ENCODE measurements around the gene IL4I1. TPM values are rescaled to one million over a fixed set of nuclear protein-coding genes. Genes with fewer than 3 reads are reported as not detected.

IL4I1 gene
- total RNA-seq, 4 donors from 2014 or later = 0.63 to 3.0 (median 1.7) TPM; not detected in 1

DNA sequence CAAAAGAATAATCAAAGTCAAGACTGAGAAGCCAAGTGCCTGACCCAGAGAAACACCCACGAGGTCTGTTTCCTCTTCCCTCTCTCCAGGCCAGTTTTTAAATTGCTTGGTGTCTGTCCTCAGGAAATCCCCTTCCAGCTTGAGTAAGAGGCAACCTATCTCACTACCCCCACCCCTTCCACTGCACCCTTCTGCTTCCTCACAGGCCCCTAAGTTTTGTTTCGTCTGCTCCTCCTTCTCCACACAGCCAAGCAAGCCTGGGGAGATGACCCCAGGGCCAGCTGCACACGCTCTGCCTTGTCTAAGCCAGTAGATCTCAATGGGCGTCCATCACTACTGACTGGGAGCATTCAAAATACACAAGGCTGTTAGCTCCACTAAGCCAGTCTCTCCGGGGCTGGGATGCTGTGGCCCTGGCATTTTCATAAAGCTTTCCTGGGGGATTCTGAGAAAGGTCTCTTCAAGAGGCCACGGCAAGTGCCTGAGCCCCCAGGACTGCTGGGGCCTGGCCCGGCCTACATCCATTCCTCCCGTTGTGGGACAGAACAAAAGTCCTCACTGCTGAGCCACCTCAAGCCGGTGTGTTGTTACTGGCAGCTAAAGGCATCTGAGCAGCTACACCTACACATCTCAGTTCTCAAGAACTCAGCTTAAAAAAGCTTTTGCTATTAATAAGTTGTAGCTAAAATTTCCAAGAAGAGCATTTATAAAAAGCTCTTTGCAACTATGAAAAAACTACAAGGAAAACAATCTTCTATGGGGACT is 14.9 kb upstream of the IL4I1 start:
- 14 to 18% methylated on average over 9 of the region's 9 CpGs for WGBS, 2 donors
- Histone ChIP-seq H3K36me3 (peaks cover 0 to 83% (median 3%) of the 10 kb centered on the region in 3 donors), H3K4me1 (peaks cover 0 to 25% (median 8%) of the 10 kb centered on the region in 4 donors), H3K27ac (peak overlapping the region in 2 of 4 donors; percentile 12 to 15), H3K4me3 (no peak overlapping the region), H3K9me3 (no peaks in the 10 kb centered on the region), H3K27me3 (no peaks in the 10 kb centered on the region)
- no peak for DNase-seq (ENCODE audit: low spot score in 2 of 2)
- TF ChIP-seq POLR2A (IDR thresholded peaks at IDR 0.05) = no peak
- peak in 1 of 2 donors; percentile 31 for TF ChIP-seq EP300 (IDR thresholded peaks at IDR 0.05)

DNA sequence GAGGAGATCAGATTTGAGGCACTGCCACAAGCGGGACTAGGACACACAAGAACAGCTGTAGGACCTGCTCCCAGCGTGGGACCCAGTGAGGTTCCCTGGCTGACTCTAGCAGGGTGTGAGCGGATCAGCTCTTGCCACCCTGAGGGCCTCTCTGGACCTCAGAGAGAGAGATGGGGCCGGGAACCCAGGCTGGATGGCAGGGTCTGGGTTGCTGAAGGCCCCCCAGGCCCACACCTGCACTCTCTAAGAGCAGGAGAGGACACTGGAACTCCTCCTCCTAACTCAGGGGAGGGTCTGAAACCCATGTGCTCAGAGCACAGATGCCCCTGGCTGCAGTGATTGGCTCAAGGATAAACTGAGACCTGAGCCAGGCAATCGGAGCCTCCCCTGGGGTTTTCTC is 13.5 kb upstream of the IL4I1 start:
- H3K4me1 ChIP-seq = peaks cover 0 to 25% (median 8%) of the 10 kb centered on the region in 4 donors
- H3K27ac ChIP-seq = peak overlapping the region in 2 of 4 donors; percentile 12 to 24
- 83 to 92% methylated on average over 5 of the region's 5 CpGs for WGBS, 2 donors
- no peak overlapping the region for H3K4me3 ChIP-seq
- DNase-seq (ENCODE audit: low spot score in 2 of 2) = no peak
- no peaks in the 10 kb centered on the region for H3K9me3 ChIP-seq
- TF ChIP-seq POLR2A (IDR thresholded peaks at IDR 0.05) = no peak
- no peak for TF ChIP-seq EP300 (IDR thresholded peaks at IDR 0.05)
- TF ChIP-seq, protein P1, sequence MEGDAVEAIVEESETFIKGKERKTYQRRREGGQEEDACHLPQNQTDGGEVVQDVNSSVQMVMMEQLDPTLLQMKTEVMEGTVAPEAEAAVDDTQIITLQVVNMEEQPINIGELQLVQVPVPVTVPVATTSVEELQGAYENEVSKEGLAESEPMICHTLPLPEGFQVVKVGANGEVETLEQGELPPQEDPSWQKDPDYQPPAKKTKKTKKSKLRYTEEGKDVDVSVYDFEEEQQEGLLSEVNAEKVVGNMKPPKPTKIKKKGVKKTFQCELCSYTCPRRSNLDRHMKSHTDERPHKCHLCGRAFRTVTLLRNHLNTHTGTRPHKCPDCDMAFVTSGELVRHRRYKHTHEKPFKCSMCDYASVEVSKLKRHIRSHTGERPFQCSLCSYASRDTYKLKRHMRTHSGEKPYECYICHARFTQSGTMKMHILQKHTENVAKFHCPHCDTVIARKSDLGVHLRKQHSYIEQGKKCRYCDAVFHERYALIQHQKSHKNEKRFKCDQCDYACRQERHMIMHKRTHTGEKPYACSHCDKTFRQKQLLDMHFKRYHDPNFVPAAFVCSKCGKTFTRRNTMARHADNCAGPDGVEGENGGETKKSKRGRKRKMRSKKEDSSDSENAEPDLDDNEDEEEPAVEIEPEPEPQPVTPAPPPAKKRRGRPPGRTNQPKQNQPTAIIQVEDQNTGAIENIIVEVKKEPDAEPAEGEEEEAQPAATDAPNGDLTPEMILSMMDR (IDR thresholded peaks at IDR 0.05) = no peak
- H3K36me3 ChIP-seq = peaks cover 0 to 81% (median 3%) of the 10 kb centered on the region in 3 donors
- H3K27me3 ChIP-seq = no peaks in the 10 kb centered on the region

DNA sequence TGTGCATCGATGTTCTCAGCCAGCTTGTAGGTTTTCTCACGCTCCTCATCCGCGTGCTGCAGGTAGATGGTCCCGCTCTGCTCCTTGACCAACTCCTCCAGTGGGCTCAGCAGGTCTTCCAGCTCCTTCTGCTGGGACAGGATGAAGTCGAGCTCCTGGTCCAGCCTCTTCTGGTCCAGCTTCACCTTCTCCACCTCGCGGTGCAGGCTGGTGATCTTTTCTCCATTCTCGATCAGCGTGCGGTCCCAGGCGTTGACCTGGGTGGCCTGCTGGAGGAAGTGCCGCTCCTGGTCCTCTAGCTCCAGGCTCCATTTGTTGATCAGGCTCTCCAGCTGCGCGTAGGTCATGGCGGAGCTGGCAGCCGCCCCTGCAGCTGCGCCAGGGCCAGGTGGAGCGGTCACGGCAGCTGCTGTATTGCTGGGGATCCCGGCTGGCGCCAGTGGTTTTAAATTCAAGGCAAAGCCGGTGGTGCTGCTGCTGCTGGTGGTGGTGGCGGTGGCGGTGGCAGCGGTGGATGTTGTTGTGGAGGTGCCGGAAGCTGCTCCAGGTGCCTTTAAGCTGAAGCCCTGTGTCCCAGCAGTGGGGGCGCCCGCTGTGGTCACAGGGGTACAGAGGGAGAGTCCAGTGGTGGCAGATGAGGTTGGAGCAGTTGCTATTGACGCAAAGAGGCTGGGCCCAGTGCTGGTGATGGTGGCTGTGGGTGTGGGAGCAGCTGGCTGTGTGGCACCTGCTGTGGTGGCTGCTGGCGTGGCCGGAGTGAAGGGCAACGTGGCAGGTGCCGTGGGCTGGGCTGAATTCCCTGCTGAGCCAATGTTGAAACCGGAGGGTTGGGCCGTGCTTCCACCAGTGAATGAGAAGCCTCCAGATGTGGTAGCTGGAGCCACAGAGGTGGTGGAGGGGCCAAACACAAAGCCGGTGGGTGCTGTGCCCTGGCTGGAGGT is 12.1 kb upstream of the IL4I1 start:
- H3K27me3 ChIP-seq = no peaks in the 10 kb centered on the region
- no peak for DNase-seq (ENCODE audit: low spot score in 2 of 2)
- H3K36me3 ChIP-seq = peaks cover 0 to 67% (median 3%) of the 10 kb centered on the region in 3 donors
- H3K4me1 ChIP-seq = peaks cover 0 to 25% (median 8%) of the 10 kb centered on the region in 4 donors
- H3K27ac ChIP-seq = no peak overlapping the region
- no peak for TF ChIP-seq POLR2A (IDR thresholded peaks at IDR 0.05)
- no peak for TF ChIP-seq EP300 (IDR thresholded peaks at IDR 0.05)
- TF ChIP-seq, protein P1 (IDR thresholded peaks at IDR 0.05) = no peak
- no peaks in the 10 kb centered on the region for H3K9me3 ChIP-seq
- H3K4me3 ChIP-seq = no peak overlapping the region
- 96 to 97% methylated on average over 32 to 37 of the region's 37 CpGs for WGBS, 2 donors

DNA sequence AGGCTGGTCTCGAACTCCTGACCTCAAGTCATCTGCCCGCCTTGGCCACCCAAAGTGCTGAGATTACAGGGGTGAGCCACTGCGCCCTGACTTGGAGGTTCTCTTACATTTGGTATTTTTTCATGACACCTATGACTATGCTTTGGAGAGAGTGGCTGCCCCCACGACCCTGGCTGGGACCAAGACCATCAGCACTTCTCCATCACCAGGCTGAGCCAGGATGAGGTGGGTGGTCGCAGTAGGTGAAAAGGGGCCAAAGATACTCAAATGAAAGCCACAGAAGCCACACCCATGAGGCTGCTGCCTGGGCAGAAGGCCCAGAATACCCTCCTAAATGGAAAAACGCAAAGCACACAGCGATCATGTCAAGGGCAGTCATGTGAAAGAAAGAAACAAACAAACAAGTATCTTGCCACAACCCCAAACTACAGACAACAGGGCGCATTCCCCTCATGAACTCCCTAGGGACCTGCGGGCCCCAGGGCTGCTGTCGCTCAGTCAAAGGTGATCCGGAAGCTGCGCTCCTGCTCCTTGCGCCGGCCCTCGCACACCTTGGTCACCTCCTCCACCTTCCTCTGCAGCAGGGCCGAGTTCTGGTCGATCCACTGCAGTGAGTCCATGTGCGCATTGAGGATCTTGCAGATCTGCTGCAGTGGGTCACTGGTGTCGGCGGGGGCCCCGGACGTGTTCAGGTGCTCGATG is 11.2 kb upstream of the IL4I1 start:
- no peak overlapping the region for H3K27ac ChIP-seq
- H3K4me3 ChIP-seq = no peak overlapping the region
- peaks cover 0 to 58% (median 3%) of the 10 kb centered on the region in 3 donors for H3K36me3 ChIP-seq
- H3K9me3 ChIP-seq = no peaks in the 10 kb centered on the region
- H3K4me1 ChIP-seq = peaks cover 0 to 23% (median 8%) of the 10 kb centered on the region in 4 donors
- no peak for DNase-seq (ENCODE audit: low spot score in 2 of 2)
- 91 to 93% methylated on average over 23 of the region's 23 CpGs for WGBS, 2 donors
- H3K27me3 ChIP-seq = no peaks in the 10 kb centered on the region
- TF ChIP-seq, protein P1 (IDR thresholded peaks at IDR 0.05) = no peak
- TF ChIP-seq POLR2A (IDR thresholded peaks at IDR 0.05) = no peak
- TF ChIP-seq EP300 (IDR thresholded peaks at IDR 0.05) = no peak

DNA sequence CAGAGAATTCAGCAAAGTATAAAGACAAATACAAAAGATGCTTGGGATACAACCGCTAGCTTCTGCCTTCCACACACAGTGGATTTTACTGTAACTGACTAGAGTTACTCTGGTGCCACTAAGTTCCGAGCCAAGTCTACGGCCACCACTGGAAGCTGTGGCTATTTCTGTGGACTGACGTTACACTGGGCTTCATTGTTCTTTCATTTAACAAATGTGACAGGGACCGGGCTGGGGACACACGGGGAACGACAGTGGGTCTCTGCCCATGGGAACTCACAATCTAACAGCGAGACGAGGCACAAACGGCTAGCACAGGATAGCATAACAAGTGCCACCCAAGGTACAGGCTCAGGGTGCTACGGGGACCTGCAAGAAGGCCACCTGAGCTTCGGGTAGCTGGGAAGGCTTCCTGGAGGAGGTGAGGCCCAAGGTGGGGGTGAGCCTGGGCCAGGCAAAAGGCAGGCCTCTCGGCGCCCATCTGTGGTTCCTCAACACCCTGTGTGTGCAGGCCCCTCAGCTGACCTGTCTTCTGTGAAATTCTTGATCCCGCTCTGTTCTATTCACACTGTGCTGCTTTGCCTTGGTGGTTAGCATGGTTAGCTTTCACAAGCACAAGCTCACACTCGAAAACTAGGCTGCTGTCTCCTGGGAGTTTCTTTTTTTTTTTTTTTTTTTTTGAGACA is 10.3 kb upstream of the IL4I1 start:
- Histone ChIP-seq H3K9me3 (no peaks in the 10 kb centered on the region), H3K27me3 (no peaks in the 10 kb centered on the region), H3K4me1 (peaks cover 0 to 18% (median 8%) of the 10 kb centered on the region in 4 donors), H3K27ac (no peak overlapping the region), H3K4me3 (no peak overlapping the region), H3K36me3 (peaks cover 0 to 51% (median 3%) of the 10 kb centered on the region in 3 donors)
- DNase-seq (ENCODE audit: low spot score in 2 of 2) = no peak
- WGBS, 2 donors = 74 to 83% methylated on average over 16 of the region's 16 CpGs
- TF ChIP-seq EP300 (IDR thresholded peaks at IDR 0.05) = no peak
- no peak for TF ChIP-seq POLR2A (IDR thresholded peaks at IDR 0.05)
- TF ChIP-seq, protein P1 (IDR thresholded peaks at IDR 0.05) = no peak
